Activated naive CD8-positive, alpha-beta T cell treated with anti-CD3 and anti-CD28 coated beads, Interleukin-2, amount 50 U/mL, for 16 hours (primary cell): Measurements from ENCODE around the gene PRM1.
A peak's percentile ranks its signal among the peaks of the same experiment; 100 is the strongest.

Source experiments
- DNase-seq: peaks from one replicate; pipeline ENCODE4 v3.0.0-alpha.2; 2020; ENCODE audit warnings: low read depth, low spot score

Gene PRM1

DNA sequence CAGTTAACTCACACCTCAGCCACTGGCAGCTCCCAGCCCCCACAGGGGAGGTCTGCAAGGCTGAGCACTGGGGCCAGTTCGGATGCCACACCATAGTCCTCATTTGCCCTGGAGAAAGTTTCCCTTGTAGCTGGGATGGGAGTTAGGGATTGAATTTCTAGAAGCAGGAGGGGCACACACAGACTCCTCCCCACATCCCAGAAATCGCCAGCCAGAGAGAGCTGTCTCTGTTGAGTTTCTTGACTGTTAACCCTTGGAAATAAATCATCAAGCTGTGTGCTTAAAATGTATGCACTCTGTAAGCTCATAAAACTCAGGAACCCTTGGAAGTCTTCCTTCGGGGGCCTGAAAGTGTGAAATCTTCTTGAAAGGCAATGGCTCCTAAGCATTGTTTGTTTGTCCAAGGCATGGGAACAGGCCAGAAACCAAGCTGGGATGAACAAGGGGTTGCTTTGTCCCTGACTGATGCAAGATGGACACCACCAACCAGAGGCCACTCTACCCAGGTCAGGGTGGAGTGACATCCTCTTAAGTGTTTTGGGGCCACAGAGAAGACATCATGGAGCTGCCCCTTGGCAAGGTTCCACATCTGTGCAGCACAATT is 7.3 kb downstream of the PRM1 start:
- no peak for DNase-seq

DNA sequence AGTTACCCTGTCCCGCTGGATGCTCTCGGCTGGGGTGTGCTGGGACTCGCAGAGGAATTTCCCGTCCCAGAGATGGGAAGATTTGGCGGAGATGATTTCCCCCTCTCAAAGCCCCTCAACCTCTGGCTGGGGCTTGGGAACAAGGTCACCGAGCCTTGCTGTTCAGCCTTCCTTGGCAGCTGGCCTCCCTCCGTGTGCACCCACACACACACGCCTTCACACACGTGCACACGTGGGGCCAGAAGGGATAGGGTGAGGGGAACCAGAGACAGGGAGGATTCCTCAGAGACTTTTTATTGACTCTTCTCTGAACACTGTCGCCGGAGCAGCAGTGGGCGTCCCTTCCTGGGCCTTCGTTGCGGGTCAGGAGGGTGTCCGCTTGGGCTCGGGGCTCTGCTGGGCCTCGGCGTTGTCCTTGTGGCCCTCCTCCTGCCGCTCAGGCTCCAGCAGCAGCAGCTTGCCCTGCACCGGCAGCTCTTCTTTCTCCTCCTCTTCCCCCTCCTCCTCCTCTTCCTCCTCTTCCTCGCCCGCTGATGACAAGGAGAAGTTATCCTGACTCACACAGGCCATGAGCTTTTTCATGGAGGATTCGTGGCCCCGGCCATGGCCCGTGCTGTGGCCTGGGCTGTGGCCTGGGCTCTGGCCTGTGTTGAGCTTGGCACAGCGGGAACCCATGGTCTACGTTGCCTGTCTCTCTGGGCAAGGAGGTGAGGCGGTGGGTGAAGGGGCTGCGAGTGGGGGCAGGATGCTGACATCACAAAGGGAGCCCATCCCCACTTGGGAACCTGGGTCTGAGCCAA is 8.0 kb downstream of the PRM1 start, which contains the start of gene PRM3:
PRM3 (minus strand) TSS at position 709 of the 800 bp plus-strand sequence; CDS start at position 675, 34 bp downstream.
- no peak for DNase-seq

DNA sequence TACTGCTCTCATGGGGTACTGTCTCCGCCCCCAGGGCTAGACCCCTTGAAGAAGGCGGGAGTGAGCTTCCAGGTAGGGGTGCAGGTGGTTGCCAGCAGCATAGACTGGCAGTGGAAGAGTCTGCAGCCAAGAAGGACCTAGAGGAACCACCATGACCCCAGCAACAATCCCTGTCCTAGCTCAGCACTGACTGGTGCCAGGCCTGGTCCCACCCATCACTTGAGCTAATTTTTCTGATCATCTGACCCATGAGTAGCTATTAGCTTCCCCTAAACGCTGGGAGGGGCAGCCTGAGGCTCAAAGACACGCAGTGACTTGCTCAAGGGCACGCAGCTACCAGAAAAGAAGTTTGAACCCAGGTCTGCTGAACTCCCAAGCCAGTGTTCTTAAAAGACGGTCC is 8.6 kb downstream of the PRM1 start:
- no peak for DNase-seq

GRCh38 chr16:11271610-11272009 is 9.5 kb downstream of the PRM1 start:
- DNase-seq = no peak

DNA sequence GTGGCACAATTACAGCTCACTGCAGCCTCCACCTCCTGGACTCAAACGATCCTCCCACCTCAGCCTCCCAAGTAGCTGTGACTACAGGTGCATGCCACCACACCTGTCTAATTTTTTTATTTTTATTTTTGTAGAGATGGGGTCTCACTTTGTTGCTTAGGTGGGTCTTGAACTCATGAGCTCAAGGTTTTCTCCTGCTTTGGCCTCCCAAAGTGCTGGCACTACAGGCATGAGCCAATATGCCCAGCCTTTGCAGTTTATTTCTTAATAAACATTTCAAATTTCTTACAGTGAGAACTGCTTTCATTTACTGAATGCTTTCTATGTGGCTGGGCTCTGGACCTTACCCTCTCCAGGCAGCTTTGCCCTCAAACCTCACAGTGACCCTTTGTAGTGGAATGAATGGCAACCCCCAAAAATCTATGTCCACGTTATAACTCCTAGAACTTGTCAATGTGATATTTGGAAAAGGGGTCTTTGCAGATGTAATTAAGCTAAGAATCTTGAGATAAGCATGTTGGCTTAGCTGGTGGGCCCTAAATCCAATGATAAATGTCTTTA is 10.4 kb downstream of the PRM1 start:
- no peak for DNase-seq

GRCh38 chr16:11268921-11269375 is 12.2 kb downstream of the PRM1 start, which contains the start of gene TNP2:
Gene TNP2, minus strand, starts transcription at chr16:11269325. Its CDS starts 63 bp downstream, at chr16:11269262.
- no peak for DNase-seq

DNA sequence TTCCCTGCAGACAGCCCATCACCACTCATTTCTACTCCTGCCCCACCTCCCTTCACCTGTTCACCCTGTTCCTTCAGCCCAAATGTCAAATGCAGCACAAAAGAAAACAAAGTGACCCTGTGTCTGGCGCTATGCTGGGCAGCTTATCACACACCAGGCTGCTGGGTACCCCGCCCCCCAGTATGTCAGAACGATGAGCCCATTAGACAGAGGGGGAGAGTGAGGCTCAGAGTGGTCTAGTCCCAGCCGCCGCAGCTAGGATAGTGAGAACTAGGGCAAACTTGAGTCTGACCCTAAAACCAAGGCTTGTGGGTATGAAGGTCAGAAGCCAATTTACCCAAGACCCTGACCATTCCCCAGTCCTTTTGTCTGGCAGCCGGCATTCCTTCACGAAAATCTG is 16.0 kb downstream of the PRM1 start:
- DNase-seq = no peak

GRCh38 chr16:11264155-11264832 is 16.8 kb downstream of the PRM1 start:
- DNase-seq = no peak

- peak; percentile 42 for DNase-seq
Measured at GRCh38 chr16:11263737-11264136, 17.4 kb downstream of the PRM1 start.

DNA sequence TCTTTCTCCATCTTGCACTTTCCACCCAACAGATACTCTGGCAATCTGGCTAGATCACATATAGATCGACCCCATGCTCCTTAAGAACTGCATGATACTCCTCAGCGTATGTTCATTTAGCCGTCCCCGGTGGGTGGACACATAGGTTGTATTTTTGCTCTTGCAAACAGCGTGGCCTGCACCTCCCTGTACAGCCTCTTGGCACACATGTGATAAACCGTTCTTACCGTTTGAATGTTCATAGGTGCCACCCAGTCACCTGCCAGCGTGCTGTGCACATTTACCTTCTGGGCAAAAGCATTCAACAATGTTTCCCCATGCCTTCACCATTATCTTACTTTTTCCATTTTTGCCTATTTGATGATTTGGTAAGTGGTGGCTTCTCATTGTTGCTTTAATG is 18.2 kb downstream of the PRM1 start:
- DNase-seq = no peak

GRCh38 chr16:11260596-11260966 is 20.5 kb downstream of the PRM1 start:
- DNase-seq = no peak

GRCh38 chr16:11259655-11260595 is 21.2 kb downstream of the PRM1 start:
- no peak for DNase-seq

DNA sequence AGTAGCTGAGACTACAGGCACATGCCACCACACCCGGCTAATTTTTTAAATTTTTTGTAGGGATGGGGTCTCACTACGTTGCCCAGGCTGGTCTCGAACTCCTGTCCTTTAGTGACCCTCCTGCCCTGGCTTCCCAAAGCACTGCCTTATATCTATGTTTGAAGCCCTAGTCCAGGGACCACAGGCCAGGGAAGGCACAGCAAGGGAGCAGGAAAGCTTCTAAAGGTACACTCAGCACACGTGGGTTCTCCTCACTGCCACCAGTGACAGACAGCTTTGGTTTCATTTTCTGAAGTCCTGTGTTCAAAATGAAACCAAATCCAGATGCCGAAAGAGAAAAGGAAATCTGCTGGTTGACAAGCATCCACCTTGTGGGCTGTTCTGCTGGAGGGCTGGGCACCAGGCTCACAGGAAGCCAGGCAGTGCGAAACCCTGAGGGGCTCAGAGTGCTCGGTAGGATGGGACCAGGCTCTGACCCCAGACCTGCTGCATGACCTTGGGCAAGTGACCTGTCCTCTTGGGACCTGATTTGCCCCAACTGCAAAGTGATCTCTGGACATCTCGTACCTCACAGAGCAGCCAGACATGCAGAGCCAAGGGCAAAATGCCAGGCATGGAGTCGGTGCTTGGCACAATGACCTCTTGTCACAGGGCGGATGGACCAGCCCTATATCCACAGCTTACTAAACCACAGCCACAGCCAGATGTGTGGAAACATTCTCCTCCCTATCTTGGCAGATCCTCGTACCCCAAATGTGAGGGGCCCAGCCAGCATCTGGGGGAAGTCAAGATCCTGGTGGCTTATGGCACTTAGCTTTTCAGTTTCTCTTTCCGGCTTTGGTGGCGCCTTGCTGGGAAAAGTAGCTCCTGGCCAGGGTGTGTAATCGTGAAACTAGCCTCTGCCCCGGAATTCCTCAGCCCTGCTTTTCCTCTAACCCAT is 22.3 kb downstream of the PRM1 start:
- DNase-seq = no peak

- no peak for DNase-seq
Measured at GRCh38 chr16:11257131-11257938, 23.8 kb downstream of the PRM1 start.

GRCh38 chr16:11256661-11257130 is 24.4 kb downstream of the PRM1 start:
- no peak for DNase-seq

DNA sequence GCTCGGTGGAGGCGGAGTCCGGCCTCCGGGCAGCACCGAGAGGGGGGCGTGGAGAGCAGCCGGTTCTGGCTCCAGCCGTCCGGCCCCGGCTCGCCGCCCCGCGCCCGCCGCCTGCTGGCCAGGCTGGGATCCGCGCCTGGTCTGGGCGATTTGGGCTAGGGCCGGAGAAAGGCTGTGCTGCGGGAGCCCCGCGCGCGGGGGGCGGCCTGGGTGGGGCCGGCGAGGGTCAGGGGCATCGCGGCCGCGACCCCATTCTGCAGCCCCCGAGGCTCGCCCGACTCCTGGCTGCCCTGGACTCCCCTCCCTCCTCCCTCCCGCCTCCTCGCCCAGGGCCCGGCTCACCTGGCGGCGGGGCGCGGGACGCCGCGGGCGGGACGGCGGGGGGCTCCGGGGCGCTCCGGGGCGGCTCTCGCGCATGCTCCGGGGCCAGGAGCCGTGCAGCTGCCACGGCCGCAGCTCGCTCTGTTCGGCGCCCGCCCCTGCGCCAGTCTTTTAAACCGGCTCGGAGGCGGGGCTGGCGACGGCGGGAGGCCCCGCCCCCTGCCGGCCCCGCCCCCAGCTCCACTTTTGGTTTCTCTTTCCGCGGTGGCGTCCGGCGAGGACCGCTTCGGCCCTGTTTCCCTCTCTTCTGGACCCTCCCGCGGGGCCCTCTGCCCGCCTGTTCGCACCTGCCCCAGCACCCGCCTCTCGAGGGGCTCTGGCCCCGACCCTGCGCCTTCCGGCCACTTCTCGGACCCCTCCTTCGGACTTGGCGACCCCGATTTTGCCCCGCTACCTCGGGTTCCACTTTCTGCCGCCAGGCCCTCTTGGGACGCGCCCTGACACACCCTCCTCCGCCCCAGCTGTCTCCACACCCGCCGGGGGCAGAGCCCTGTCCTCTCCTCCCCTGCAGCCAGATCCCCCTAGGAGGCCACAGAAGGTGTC is 25.1 kb downstream of the PRM1 start, which contains the start of gene SOCS1:
SOCS1 (minus strand) TSS at position 468 of the 924 bp plus-strand sequence. CDS start 726 bp downstream, outside the sequence.
- peak; percentile 83 for DNase-seq

DNA sequence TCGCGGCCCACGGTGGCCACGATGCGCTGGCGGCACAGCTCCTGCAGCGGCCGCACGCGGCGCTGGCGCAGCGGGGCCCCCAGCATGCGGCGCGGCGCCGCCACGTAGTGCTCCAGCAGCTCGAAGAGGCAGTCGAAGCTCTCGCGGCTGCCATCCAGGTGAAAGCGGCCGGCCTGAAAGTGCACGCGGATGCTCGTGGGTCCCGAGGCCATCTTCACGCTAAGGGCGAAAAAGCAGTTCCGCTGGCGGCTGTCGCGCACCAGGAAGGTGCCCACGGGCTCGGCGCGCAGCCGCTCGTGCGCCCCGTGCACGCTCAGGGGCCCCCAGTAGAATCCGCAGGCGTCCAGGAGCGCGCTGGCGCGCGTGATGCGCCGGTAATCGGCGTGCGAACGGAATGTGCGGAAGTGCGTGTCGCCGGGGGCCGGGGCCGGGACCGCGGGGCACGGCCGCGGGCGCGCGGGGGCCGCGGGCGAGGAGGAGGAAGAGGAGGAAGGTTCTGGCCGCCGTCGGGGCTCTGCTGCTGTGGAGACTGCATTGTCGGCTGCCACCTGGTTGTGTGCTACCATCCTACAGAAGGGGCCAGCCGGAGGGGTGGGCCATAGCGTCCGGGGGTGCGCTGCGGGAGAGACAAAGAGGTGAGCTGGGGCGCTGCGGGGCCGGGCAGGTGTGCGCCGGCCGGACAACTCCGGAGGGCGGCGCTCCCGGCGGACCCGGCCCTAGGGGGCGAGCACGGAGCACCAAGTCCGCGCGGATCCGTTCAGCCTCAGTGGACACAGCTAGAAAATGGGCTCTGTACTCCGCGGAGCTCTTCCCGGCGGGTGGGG is 26.0 kb downstream of the PRM1 start:
- no peak for DNase-seq
